ENCODE results near the gene C22orf23. TPM values are rescaled to one million over a fixed set of nuclear protein-coding genes. Genes with fewer than 3 reads are reported as not detected.

Gene C22orf23
- total RNA-seq, 3 donors from 2014 or later: not detected

DNA sequence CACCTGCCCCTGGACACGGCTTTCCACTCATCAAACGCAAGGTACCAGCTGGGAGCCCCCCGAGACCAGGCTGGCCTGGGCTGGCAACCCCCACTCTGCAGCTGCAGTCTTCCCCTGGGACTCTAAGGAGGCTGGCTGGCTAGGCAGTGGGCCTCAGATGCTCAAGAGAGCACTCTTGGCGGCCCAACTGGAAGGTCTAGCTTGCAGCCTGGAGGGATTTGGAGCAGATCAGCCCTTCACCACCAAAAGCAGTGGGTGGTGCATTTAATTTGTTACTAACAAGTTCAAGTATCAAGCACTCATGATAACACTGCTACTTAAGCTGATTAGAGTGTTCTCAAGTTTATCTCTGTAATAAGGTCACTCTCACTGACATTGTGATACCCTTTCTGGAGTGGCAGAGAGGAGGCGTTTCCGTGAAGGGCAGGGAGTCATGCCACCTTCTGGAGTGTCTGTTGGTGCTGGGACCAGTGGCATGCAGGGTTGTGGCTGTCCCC lies 21.5 kb downstream of the C22orf23 start:
- TF ChIP-seq, protein P1, sequence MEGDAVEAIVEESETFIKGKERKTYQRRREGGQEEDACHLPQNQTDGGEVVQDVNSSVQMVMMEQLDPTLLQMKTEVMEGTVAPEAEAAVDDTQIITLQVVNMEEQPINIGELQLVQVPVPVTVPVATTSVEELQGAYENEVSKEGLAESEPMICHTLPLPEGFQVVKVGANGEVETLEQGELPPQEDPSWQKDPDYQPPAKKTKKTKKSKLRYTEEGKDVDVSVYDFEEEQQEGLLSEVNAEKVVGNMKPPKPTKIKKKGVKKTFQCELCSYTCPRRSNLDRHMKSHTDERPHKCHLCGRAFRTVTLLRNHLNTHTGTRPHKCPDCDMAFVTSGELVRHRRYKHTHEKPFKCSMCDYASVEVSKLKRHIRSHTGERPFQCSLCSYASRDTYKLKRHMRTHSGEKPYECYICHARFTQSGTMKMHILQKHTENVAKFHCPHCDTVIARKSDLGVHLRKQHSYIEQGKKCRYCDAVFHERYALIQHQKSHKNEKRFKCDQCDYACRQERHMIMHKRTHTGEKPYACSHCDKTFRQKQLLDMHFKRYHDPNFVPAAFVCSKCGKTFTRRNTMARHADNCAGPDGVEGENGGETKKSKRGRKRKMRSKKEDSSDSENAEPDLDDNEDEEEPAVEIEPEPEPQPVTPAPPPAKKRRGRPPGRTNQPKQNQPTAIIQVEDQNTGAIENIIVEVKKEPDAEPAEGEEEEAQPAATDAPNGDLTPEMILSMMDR (IDR thresholded peaks at IDR 0.05): no peak
- peaks cover 11% of the 10 kb centered on the region for H3K4me1 ChIP-seq (ENCODE audit: low read depth)
- no peak for ATAC-seq
- H3K36me3 ChIP-seq (ENCODE audit: low read depth): no peaks in the 10 kb centered on the region
- H3K9me3 ChIP-seq: no peaks in the 10 kb centered on the region
- no peak for DNase-seq
- H3K4me3 ChIP-seq: no peak overlapping the region
- intact Hi-C loops (cut with DNase I, micrococcal nuclease): no loop called here

DNA sequence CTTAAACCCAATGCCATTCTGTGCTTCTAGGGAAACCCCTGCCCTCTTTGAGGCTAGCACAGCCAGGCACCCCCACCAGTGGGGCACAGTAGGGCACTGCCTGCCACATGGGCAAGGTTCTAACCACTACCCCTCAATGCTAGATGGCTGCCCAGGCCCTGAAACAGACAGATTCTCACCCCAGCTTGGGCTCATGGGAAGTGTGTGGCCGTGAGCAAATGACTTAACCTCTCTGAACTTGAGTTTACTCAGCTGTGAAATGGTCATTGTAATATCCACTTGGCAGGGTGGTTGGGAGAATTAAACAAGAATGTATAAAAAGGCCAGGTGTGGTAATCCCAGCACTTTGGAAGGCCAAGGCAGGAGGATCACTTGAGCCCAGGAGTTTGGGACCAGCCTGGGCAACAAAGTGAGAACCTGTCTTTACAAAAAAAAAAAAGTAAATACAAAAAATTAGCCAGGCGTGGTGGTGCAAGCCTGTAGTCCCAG lies 22.4 kb downstream of the C22orf23 start:
- no peak overlapping the region for H3K4me3 ChIP-seq
- no peaks in the 10 kb centered on the region for H3K9me3 ChIP-seq
- TF ChIP-seq, protein P1 (IDR thresholded peaks at IDR 0.05): no peak
- ATAC-seq (no peak), DNase-seq (no peak)
- no peaks in the 10 kb centered on the region for H3K36me3 ChIP-seq (ENCODE audit: low read depth)
- H3K4me1 ChIP-seq (ENCODE audit: low read depth): peaks cover 11% of the 10 kb centered on the region
- intact Hi-C loops (cut with DNase I, micrococcal nuclease): no loop called here

DNA sequence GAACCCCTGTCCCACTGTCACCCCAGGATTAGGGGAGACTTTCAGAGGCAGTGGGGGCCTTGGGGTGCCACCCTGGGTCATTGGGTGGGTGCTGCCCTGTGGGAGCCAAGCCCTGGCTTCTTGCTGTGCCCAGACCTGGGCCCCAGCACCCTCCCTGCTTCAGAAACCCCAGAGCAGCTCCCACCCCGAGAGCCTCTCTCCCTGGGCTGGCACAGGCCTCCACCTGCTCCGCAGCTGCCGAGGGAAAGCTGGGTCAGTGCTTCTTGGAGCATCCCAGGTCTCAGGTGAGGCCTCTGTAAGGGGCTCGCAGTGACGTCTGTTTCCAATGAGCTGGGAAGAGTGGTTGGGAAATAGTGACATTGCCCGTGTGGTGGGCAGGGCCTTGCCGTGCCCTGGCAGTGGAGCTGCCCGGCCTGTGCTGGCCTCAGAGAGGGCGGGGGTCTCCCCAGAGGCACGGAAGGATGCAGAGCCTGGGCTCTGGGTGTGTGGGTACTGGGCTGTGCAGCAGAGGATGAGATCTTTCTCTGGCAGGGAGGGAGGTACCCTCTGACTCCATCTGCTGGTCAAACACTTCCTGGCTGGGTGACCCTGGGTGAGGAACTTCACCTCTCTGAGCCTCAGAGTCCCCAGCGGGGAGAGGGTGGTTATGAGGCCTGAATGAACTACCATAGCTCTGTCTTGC lies 23.0 kb downstream of the C22orf23 start:
- Histone ChIP-seq H3K4me3 (no peak overlapping the region), H3K4me1 (ENCODE audit: low read depth) (peaks cover 11% of the 10 kb centered on the region), H3K9me3 (no peaks in the 10 kb centered on the region), H3K36me3 (ENCODE audit: low read depth) (no peaks in the 10 kb centered on the region)
- TF ChIP-seq, protein P1 (IDR thresholded peaks at IDR 0.05): no peak
- ATAC-seq (no peak), DNase-seq (peak in 1 of 3 donors; percentile 13)
- intact Hi-C loops (cut with DNase I, micrococcal nuclease): no loop called here

DNA sequence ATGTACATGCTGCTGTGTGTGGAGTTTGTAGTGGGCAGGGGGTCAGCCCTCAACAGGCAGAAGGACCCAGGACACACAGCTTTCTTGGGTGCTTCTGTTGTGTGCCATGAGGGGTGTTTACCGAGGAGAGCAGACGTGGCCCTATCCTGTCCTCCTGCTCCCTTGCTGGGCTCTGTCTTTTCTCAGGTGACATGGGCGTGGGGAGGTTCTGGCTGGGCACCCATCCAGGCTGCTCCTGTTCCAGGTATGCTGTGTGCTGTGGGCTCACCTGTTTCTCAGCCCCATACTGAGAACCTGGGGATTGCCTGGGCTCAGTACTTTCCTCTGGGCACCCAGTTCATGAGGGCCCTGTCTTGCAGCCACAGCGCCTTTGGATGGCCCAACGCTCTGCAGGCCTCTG lies 24.0 kb downstream of the C22orf23 start:
- H3K36me3 ChIP-seq (ENCODE audit: low read depth): no peaks in the 10 kb centered on the region
- no peak for ATAC-seq

DNA sequence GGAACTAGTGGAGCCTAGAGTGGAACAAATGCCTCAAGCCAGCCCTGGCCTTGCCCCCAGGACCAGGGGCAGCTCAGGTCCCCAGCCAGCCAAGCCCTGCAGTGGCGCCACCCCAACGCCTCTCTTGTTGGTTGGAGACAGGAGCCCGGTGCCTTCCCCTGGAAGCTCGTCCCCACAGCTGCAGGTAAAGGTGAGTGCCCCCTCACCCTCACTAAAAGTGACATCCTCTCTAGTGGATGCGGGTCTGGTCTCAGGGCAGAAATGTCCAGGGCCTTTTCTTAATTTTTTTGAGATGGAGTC lies 25.8 kb downstream of the C22orf23 start:
- intact Hi-C loops (cut with DNase I, micrococcal nuclease): no loop called here

More for the DNA sequence above, 24.0 kb downstream of the C22orf23 start:
- TF ChIP-seq, protein P1 (IDR thresholded peaks at IDR 0.05): no peak
- intact Hi-C loops (cut with DNase I, micrococcal nuclease): no loop called here
- H3K4me3 ChIP-seq: no peak overlapping the region
- DNase-seq: no peak
- no peaks in the 10 kb centered on the region for H3K9me3 ChIP-seq
- peaks cover 11% of the 10 kb centered on the region for H3K4me1 ChIP-seq (ENCODE audit: low read depth)

More for the DNA sequence above, 25.8 kb downstream of the C22orf23 start:
- Histone ChIP-seq H3K36me3 (ENCODE audit: low read depth) (no peaks in the 10 kb centered on the region), H3K4me1 (ENCODE audit: low read depth) (no peaks in the 10 kb centered on the region), H3K9me3 (no peaks in the 10 kb centered on the region), H3K4me3 (no peak overlapping the region)
- DNase-seq (no peak), ATAC-seq (no peak)
- TF ChIP-seq, protein P1 (IDR thresholded peaks at IDR 0.05): no peak
